HG03196 (cell line): ENCODE results near the gene FAM131B.

Experiments
- ATAC-seq: cut with Tn5 transposase; IDR thresholded peaks from one replicate; pipeline ENCODE4 v1.9.1; 2021; ENCODE audit not compliant: unreplicated experiment

The FAM131B gene

GRCh38 chr7:143383642-143383957 lies 21.1 kb upstream of the FAM131B start:
- no peak for ATAC-seq

GRCh38 chr7:143382791-143383641 lies 20.5 kb upstream of the FAM131B start:
- ATAC-seq: no peak

- ATAC-seq: no peak
Measured at GRCh38 chr7:143382126-143382790, 19.7 kb upstream of the FAM131B start.

GRCh38 chr7:143381427-143382125 lies 19.1 kb upstream of the FAM131B start:
- ATAC-seq: peak; percentile 13

GRCh38 chr7:143380646-143381426 lies 18.3 kb upstream of the FAM131B start, which contains the start of gene ZYX:
Gene ZYX (plus strand): TSS chr7:143381345. CDS start chr7:143381572, 227 bp downstream.
- peak; percentile 76 for ATAC-seq

GRCh38 chr7:143380260-143380645 lies 17.7 kb upstream of the FAM131B start:
- peak; percentile 48 for ATAC-seq

- peak; percentile 1 for ATAC-seq
Measured at GRCh38 chr7:143379611-143380259, 17.2 kb upstream of the FAM131B start.

- no peak for ATAC-seq
Measured at GRCh38 chr7:143376396-143376795, 13.9 kb upstream of the FAM131B start.

- ATAC-seq: no peak
Measured at GRCh38 chr7:143375298-143376034, 13.0 kb upstream of the FAM131B start.

- no peak for ATAC-seq
Measured at GRCh38 chr7:143374561-143374960, 12.0 kb upstream of the FAM131B start.

- ATAC-seq: no peak
Measured at GRCh38 chr7:143373255-143373794, 10.8 kb upstream of the FAM131B start.

- no peak for ATAC-seq
Measured at GRCh38 chr7:143372070-143372469, 9.6 kb upstream of the FAM131B start.

GRCh38 chr7:143369678-143370651 lies 7.5 kb upstream of the FAM131B start:
- ATAC-seq: no peak

GRCh38 chr7:143368387-143368786 lies 5.9 kb upstream of the FAM131B start:
- no peak for ATAC-seq

- ATAC-seq: no peak
Measured at GRCh38 chr7:143367972-143368371, 5.5 kb upstream of the FAM131B start.

GRCh38 chr7:143363016-143363937 lies 764 bp upstream of the FAM131B start:
- ATAC-seq: no peak

GRCh38 chr7:143361552-143362130 lies 872 bp downstream of the FAM131B start:
- no peak for ATAC-seq
